Measurements from ENCODE around the gene LRRIQ1. TPM values are rescaled to one million over a fixed set of nuclear protein-coding genes. Genes with fewer than 3 reads are reported as not detected.

LRRIQ1 gene
- total and polyA plus RNA-seq, 4 experiments from 2014 or later, result not detected

DNA sequence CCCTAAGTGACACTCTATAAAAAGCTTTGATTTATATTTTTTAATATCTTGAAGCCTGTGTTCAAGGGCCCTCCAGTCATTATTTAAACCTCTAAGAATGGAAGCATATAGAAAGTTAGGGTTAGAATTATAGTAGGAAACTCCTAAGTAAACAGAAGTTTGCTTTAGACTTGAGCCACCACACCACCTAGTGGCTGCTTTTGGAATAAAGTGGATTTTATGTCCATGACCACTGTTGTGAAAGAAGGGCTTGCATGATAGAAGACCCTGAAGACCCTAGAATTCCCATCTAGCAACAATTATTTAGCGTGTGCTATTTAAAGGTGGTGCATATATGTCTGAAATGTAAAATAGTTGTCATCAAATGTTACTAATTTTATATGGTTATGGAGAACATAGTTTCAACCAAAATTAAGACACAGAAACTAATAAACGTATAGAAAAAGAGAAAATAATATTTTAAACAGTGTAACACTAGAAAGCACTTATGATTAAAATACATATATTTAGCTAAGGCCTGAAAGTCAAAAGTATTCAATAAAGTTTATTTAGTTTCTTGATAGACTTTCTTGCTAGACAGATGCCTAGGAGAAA, 21.3 kb downstream of the LRRIQ1 start:
- Histone ChIP-seq H3K27ac (ENCODE audit: low read depth, low read length) (no peak overlapping the region), H3K36me3 (ENCODE audit: insufficient read depth, low read length) (no peaks in the 10 kb centered on the region), H3K9me3 (ENCODE audit: control insufficient read depth in 1 of 2, low read length in 2 of 2) (no peaks in the 10 kb centered on the region), H3K4me1 (ENCODE audit: insufficient read depth, low read length) (no peaks in the 10 kb centered on the region), H3K4me3 (ENCODE audit: low read length in 2 of 2) (no peak overlapping the region), H3K27me3 (ENCODE audit: insufficient read depth, low read length) (no peaks in the 10 kb centered on the region)
- POLR2A ChIA-PET (ENCODE audit: partially characterized antibody), result no interaction called here
- DNase-seq, result peak in 2 of 5 donors; percentile 6 to 11
- H3K4me3 Mint-ChIP-seq, result no peak overlapping the region
- no peak overlapping the region for H3K27ac Mint-ChIP-seq
- intact Hi-C loops (cut with micrococcal nuclease), result loop anchor here (1.0 kb wide), 1 partner anchor 183 kb away; no protein-coding TSS in a partner anchor
- H3K36me3 Mint-ChIP-seq, result no peaks in the 10 kb centered on the region
- CTCF ChIA-PET (ENCODE audit: partially characterized antibody), result interaction anchor here (0.8 to 2.8 kb wide), 6 partner anchors 13 to 185 kb away, joined by 3 to 9 read pairs (median 3); no protein-coding TSS in a partner anchor
- H3K4me1 Mint-ChIP-seq, result no peaks in the 10 kb centered on the region
- peaks cover 0 to 2% of the 10 kb centered on the region in 2 donors for H3K27me3 Mint-ChIP-seq
- peaks cover 0 to 2% (median 0%) of the 10 kb centered on the region in 8 donors for H3K9me3 Mint-ChIP-seq

DNA sequence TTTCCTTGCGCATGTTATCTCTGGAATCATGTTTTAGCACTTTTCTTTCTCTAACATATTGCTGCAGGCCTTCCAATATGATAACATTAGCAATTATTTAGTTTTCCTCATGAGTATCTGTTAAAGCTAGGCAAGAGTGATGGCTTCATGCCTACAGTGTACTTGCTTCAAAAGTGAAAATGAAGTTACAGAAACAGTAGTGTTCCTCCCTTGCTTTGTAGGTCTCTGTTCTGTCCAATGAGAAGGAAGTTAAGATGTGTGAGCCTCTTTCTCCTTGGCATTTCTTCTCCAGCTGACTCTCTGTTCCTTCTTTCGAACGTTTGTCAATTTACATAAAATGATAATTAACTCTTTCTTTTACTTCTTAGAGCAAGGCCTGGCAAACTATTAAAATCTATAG, 22.2 kb downstream of the LRRIQ1 start:
- Histone ChIP-seq H3K4me1 (ENCODE audit: insufficient read depth, low read length) (no peaks in the 10 kb centered on the region), H3K27me3 (ENCODE audit: insufficient read depth, low read length) (no peaks in the 10 kb centered on the region), H3K9me3 (ENCODE audit: control insufficient read depth in 1 of 2, low read length in 2 of 2) (no peaks in the 10 kb centered on the region), H3K36me3 (ENCODE audit: insufficient read depth, low read length) (no peaks in the 10 kb centered on the region), H3K27ac (ENCODE audit: low read depth, low read length) (no peak overlapping the region), H3K4me3 (ENCODE audit: low read length in 2 of 2) (no peak overlapping the region)
- Mint-ChIP-seq H3K27ac (no peak overlapping the region), H3K9me3 (peaks cover 0 to 2% (median 0%) of the 10 kb centered on the region in 8 donors), H3K36me3 (no peaks in the 10 kb centered on the region), H3K4me3 (no peak overlapping the region), H3K27me3 (peaks cover 0 to 1% of the 10 kb centered on the region in 2 donors), H3K4me1 (no peaks in the 10 kb centered on the region)
- intact Hi-C loops (cut with micrococcal nuclease), result no loop called here
- CTCF ChIA-PET (ENCODE audit: partially characterized antibody), result interaction anchor here (0.8 to 2.8 kb wide), 2 partner anchors 12 to 186 kb away, joined by 3 to 9 read pairs; no protein-coding TSS in a partner anchor
- POLR2A ChIA-PET (ENCODE audit: partially characterized antibody), result no interaction called here
- no peak for DNase-seq

DNA sequence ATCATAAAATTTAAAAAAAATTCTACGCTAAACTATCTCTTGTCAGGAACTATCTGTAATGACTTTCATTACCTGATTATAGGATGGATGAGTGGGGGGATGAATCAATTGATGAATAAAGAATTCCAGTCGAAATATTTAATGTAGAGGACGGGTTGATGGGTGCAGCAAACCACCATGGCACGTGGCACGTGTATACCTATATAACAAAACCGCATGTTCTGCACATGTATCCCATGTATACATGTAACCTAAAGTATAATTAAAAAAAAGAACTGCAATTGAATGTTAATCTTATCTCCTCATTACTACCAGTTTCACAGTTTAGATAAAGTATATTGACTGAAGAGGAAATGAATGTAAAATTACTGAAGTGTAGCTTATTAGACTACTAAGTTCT, 23.4 kb downstream of the LRRIQ1 start:
- Histone ChIP-seq H3K36me3 (ENCODE audit: insufficient read depth, low read length) (no peaks in the 10 kb centered on the region), H3K9me3 (ENCODE audit: control insufficient read depth in 1 of 2, low read length in 2 of 2) (no peaks in the 10 kb centered on the region), H3K27me3 (ENCODE audit: insufficient read depth, low read length) (no peaks in the 10 kb centered on the region), H3K4me3 (ENCODE audit: low read length in 2 of 2) (no peak overlapping the region), H3K27ac (ENCODE audit: low read depth, low read length) (no peak overlapping the region), H3K4me1 (ENCODE audit: insufficient read depth, low read length) (no peaks in the 10 kb centered on the region)
- Mint-ChIP-seq H3K27ac (no peak overlapping the region), H3K9me3 (peaks cover 0 to 2% (median 0%) of the 10 kb centered on the region in 8 donors), H3K4me3 (no peak overlapping the region), H3K4me1 (no peaks in the 10 kb centered on the region), H3K27me3 (peaks cover 0 to 1% of the 10 kb centered on the region in 2 donors), H3K36me3 (no peaks in the 10 kb centered on the region)
- POLR2A ChIA-PET (ENCODE audit: partially characterized antibody), result no interaction called here
- intact Hi-C loops (cut with micrococcal nuclease), result no loop called here
- CTCF ChIA-PET (ENCODE audit: partially characterized antibody), result interaction anchor here (2.8 kb wide), 1 partner anchor 11 kb away, joined by 9 read pairs; no protein-coding TSS in a partner anchor
- DNase-seq, result no peak

DNA sequence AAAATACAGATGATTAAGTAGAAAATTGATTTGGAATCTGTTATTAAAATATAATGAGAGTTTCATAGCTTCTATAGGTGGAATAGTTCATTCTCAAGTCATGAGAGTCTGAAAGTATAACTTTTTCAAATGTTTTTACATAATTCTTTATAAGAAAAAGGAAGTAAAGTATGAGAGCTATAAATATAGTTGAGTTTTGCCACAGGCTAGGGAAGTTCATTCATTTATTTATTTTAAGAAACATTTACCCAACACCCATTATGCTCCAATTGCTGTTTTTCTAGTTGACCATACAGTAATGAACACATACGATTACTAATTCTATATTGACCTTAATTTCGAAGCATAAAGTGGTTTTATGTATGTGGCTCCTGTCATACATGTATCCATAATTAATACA, 24.8 kb downstream of the LRRIQ1 start:
- Histone ChIP-seq H3K4me3 (ENCODE audit: low read length in 2 of 2) (no peak overlapping the region), H3K27me3 (ENCODE audit: insufficient read depth, low read length) (no peaks in the 10 kb centered on the region), H3K9me3 (ENCODE audit: control insufficient read depth in 1 of 2, low read length in 2 of 2) (no peaks in the 10 kb centered on the region), H3K36me3 (ENCODE audit: insufficient read depth, low read length) (no peaks in the 10 kb centered on the region), H3K4me1 (ENCODE audit: insufficient read depth, low read length) (no peaks in the 10 kb centered on the region), H3K27ac (ENCODE audit: low read depth, low read length) (no peak overlapping the region)
- Mint-ChIP-seq H3K4me1 (no peaks in the 10 kb centered on the region), H3K4me3 (no peak overlapping the region), H3K27ac (no peak overlapping the region), H3K27me3 (no peaks in the 10 kb centered on the region), H3K36me3 (no peaks in the 10 kb centered on the region), H3K9me3 (peaks cover 0 to 2% (median 0%) of the 10 kb centered on the region in 8 donors)
- no peak for DNase-seq
- ChIA-PET POLR2A (ENCODE audit: partially characterized antibody) (no interaction called here), CTCF (ENCODE audit: partially characterized antibody) (no interaction called here)
- intact Hi-C loops (cut with micrococcal nuclease), result no loop called here

DNA sequence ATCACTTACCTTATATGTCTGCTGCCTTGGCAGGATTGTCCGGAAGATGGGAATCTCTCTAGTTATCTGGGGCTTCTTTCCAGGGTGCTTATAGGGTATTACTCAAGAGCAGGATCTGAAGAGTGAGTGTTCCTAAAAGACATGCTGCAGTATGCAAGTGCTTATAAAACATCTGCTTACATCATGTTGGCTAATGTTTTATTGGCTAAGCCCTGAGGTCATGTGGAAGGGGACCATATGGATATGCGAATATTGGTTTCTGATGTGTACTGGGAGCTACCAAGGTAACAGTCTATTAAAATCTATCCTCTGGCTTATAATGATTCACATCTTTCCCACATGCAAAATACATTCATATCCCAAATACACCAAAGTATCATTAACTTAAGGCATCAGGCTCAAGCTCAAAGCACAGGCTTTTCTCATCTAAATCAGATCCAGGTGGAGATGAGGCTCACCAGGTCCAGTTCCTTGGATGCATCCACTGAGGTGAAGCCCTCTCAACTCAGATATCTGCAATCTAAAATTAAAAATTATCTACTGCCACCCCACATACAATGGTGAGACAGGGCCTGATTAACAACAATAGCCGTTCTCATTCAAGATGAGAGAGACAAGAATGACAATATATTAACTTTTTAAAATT, 29.8 kb downstream of the LRRIQ1 start:
- intact Hi-C loops (cut with micrococcal nuclease), result no loop called here
- ChIA-PET POLR2A (ENCODE audit: partially characterized antibody) (no interaction called here), CTCF (ENCODE audit: partially characterized antibody) (no interaction called here)
- peaks cover 0 to 2% (median 0%) of the 10 kb centered on the region in 8 donors for H3K9me3 Mint-ChIP-seq
- Histone ChIP-seq H3K9me3 (ENCODE audit: control insufficient read depth in 1 of 2, low read length in 2 of 2) (no peaks in the 10 kb centered on the region), H3K4me3 (ENCODE audit: low read length in 2 of 2) (no peak overlapping the region), H3K36me3 (ENCODE audit: insufficient read depth, low read length) (no peaks in the 10 kb centered on the region), H3K27ac (ENCODE audit: low read depth, low read length) (no peak overlapping the region), H3K27me3 (ENCODE audit: insufficient read depth, low read length) (no peaks in the 10 kb centered on the region), H3K4me1 (ENCODE audit: insufficient read depth, low read length) (no peaks in the 10 kb centered on the region)
- H3K36me3 Mint-ChIP-seq, result no peaks in the 10 kb centered on the region
- H3K27me3 Mint-ChIP-seq, result no peaks in the 10 kb centered on the region
- DNase-seq, result no peak
- H3K4me3 Mint-ChIP-seq, result no peak overlapping the region
- H3K4me1 Mint-ChIP-seq, result no peaks in the 10 kb centered on the region
- no peak overlapping the region for H3K27ac Mint-ChIP-seq

DNA sequence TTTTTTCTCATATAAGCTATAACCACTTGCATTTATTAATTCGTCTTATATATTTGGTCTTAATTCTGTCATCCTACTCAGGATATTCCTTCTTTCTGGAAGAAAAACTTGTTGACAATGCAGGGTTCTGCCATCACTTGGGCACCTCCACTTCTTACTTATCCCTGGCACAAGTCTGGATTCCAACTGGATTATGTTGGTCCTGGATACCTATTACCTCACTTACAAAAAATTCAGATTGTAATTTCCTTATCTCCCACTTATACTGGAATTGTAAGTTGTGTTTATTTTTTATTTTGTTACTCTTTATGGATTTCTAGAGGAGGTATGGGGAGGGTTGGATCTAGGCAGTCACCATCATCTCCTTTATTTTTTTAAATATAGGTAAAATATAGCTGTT, 36.7 kb downstream of the LRRIQ1 start:
- Mint-ChIP-seq H3K27me3 (no peaks in the 10 kb centered on the region), H3K36me3 (no peaks in the 10 kb centered on the region), H3K4me3 (no peak overlapping the region), H3K9me3 (no peaks in the 10 kb centered on the region), H3K4me1 (no peaks in the 10 kb centered on the region), H3K27ac (no peak overlapping the region)
- no peak overlapping the region for H3K27ac ChIP-seq (ENCODE audit: low read depth, low read length)
- H3K4me1 ChIP-seq (ENCODE audit: insufficient read depth, low read length), result no peaks in the 10 kb centered on the region
- no peak overlapping the region for H3K4me3 ChIP-seq (ENCODE audit: low read length in 2 of 2)
- CTCF ChIA-PET (ENCODE audit: partially characterized antibody), result no interaction called here
- intact Hi-C loops (cut with micrococcal nuclease), result no loop called here
- no peaks in the 10 kb centered on the region for H3K27me3 ChIP-seq (ENCODE audit: insufficient read depth, low read length)
- H3K36me3 ChIP-seq (ENCODE audit: insufficient read depth, low read length), result no peaks in the 10 kb centered on the region
- POLR2A ChIA-PET (ENCODE audit: partially characterized antibody), result no interaction called here
- DNase-seq, result no peak
- no peaks in the 10 kb centered on the region for H3K9me3 ChIP-seq (ENCODE audit: control insufficient read depth in 1 of 2, low read length in 2 of 2)

DNA sequence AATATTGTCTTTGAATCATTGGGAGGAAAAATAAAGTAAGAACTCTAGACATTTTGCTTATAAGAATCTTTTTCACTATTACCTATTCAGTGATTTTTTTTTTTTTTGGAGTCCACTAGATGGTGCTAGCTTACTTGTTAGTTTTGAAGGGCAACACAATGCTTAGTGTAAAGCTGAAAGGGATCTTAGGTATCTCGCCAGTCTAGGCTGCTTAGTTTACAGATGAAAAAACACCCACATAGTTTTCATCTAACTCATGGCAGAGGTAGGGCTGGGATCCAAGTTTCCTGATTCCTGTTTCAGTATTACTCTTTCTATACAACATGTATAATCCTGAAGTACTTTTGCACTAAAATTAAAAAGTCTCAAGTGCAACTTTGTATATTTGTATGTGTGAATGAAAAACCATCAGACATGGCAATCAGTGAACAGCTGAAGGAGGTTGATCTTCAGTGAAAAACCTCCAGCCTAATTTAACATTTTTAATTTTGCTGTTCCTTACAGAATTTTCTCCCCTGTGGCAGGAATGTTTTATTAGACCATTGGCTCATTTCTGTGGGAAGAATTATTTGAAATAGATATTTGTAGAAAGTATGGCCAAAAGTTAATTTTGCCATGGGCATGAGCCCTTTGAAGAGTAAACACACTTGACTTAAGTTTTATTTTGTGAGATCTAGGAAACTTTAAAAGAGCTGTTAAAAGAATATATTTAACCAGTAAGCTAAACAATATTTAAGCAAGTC, 40.7 kb downstream of the LRRIQ1 start:
- Mint-ChIP-seq H3K27ac (no peak overlapping the region), H3K36me3 (no peaks in the 10 kb centered on the region), H3K4me3 (no peak overlapping the region), H3K4me1 (no peaks in the 10 kb centered on the region), H3K27me3 (no peaks in the 10 kb centered on the region), H3K9me3 (no peaks in the 10 kb centered on the region)
- Histone ChIP-seq H3K36me3 (ENCODE audit: insufficient read depth, low read length) (no peaks in the 10 kb centered on the region), H3K4me3 (ENCODE audit: low read length in 2 of 2) (no peak overlapping the region), H3K9me3 (ENCODE audit: control insufficient read depth in 1 of 2, low read length in 2 of 2) (no peaks in the 10 kb centered on the region), H3K27me3 (ENCODE audit: insufficient read depth, low read length) (no peaks in the 10 kb centered on the region), H3K27ac (ENCODE audit: low read depth, low read length) (no peak overlapping the region), H3K4me1 (ENCODE audit: insufficient read depth, low read length) (no peaks in the 10 kb centered on the region)
- DNase-seq, result peak in 3 of 5 donors; percentile 0 to 5 (median 4)
- ChIA-PET CTCF (ENCODE audit: partially characterized antibody) (no interaction called here), POLR2A (ENCODE audit: partially characterized antibody) (no interaction called here)
- intact Hi-C loops (cut with micrococcal nuclease), result no loop called here
